ENCODE measurements around the gene NFKBIE. TPM values are rescaled to one million over a fixed set of nuclear protein-coding genes. Genes with fewer than 3 reads are reported as not detected.
A peak's percentile ranks its signal among the peaks of the same experiment; 100 is the strongest.

The NFKBIE gene
- total RNA-seq, 2 donors from 2014 or later: 20.8 to 34.4 TPM

DNA sequence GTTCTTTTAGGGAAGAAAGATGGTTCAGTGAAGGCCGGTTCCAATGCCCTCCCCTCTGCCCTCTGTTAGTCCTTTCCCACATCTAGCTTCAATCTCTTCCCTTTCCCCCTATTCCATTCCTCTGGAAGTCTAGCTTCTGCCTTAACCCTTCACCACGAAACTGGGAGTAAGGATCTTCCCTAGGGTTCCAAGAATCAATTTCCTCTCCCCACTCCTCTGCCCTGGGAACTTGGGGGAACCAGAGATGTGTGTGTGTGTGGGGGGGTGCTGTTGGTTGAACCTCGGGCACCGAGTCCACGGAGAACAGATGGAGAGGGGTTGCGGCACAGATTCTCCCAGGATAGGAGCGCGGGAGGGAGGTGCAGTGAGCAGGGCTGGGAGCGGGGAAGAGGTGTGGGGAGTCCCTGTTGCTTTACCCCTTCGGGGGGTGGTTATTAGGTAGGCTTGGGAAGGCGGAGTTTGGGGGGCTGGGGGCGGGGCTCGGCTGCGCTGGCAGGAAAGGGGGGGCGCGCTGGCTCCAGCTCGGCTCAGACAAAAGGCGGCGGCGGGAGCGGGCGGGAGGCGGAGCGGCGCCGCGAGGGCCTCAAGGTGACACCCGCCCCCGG is 4.7 kb upstream of the NFKBIE start, which contains the start of gene TMEM151B:
Gene TMEM151B (plus strand): TSS at position 530 of the 605 bp plus-strand sequence. CDS start 293 bp downstream, outside the sequence.
- no peak for DNase-seq (ENCODE audit: low spot score)
- intact Hi-C loops (cut with DNase I): loop anchor here (2.0 to 5.0 kb wide), 2 partner anchors 37 to 69 kb away; no protein-coding TSS in a partner anchor
- Histone ChIP-seq H3K9me3 (no peaks in the 10 kb centered on the region), H3K36me3 (no peaks in the 10 kb centered on the region), H3K27ac (no peak within 1 kb of the TSS), H3K27me3 (replicated peaks; ENCODE audit: insufficient read depth) (no peaks in the 10 kb centered on the region), H3K4me3 (peak within 1 kb of the TSS; percentile 29 to 45), H3K4me1 (replicated peaks) (no peaks in the 10 kb centered on the region)
- 13% methylated on average over 27 of the region's 29 CpGs for WGBS
- TF ChIP-seq POLR2AphosphoS5 (IDR thresholded peaks at IDR 0.05): no peak
- TF ChIP-seq, protein P1, sequence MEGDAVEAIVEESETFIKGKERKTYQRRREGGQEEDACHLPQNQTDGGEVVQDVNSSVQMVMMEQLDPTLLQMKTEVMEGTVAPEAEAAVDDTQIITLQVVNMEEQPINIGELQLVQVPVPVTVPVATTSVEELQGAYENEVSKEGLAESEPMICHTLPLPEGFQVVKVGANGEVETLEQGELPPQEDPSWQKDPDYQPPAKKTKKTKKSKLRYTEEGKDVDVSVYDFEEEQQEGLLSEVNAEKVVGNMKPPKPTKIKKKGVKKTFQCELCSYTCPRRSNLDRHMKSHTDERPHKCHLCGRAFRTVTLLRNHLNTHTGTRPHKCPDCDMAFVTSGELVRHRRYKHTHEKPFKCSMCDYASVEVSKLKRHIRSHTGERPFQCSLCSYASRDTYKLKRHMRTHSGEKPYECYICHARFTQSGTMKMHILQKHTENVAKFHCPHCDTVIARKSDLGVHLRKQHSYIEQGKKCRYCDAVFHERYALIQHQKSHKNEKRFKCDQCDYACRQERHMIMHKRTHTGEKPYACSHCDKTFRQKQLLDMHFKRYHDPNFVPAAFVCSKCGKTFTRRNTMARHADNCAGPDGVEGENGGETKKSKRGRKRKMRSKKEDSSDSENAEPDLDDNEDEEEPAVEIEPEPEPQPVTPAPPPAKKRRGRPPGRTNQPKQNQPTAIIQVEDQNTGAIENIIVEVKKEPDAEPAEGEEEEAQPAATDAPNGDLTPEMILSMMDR (IDR thresholded peaks at IDR 0.05): no peak
- TF ChIP-seq POLR2A (IDR thresholded peaks at IDR 0.05): no peak

DNA sequence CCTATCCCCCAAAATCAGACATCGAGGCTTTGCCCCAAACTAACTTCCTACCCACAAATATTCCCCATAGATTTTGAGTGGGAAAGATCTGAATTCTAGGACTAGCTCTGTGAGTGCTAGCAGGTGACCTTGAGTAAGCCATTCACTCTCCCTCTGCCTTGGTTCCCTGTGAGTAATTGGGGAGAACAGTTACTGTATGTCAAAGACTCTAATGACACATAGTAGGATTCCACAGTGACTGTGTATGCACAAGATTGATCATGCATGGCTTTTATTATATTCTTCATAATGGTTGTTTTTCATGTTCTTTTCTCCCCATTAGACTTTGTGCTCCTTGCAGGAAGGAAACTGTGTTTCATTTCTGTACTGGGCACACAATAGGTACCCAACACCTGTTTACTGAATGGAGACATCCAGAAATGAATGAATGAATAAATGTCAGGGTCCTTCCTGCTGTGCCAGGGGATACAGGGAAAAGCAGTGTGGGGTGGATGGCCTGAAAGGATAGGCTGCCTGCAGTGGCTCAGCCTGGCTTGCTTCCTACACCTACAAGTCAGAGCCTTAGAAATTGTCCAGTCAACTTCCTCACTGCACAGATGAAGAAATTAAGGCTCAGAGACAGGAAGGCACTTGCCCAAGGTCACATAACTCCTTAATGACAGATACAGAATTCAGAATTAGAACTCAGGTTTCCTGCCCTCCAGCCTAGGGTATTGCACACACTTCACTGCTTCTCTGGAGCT is 4.0 kb upstream of the NFKBIE start:
- H3K9me3 ChIP-seq: no peaks in the 10 kb centered on the region
- WGBS: 81% methylated on average over 1 of the region's 1 CpG
- H3K27me3 ChIP-seq (replicated peaks; ENCODE audit: insufficient read depth): no peaks in the 10 kb centered on the region
- H3K4me1 ChIP-seq (replicated peaks): peaks cover under 1% of the 10 kb centered on the region
- H3K27ac ChIP-seq: no peak overlapping the region
- TF ChIP-seq POLR2AphosphoS5 (IDR thresholded peaks at IDR 0.05) (no peak), POLR2A (IDR thresholded peaks at IDR 0.05) (no peak)
- TF ChIP-seq, protein P1 (IDR thresholded peaks at IDR 0.05): no peak
- no peaks in the 10 kb centered on the region for H3K36me3 ChIP-seq
- intact Hi-C loops (cut with DNase I): loop anchor here (2.0 to 5.0 kb wide), 2 partner anchors 38 to 69 kb away; no protein-coding TSS in a partner anchor
- no peak overlapping the region for H3K4me3 ChIP-seq
- no peak for DNase-seq (ENCODE audit: low spot score)

- Histone ChIP-seq H3K27me3 (replicated peaks; ENCODE audit: insufficient read depth) (no peaks in the 10 kb centered on the region), H3K36me3 (no peaks in the 10 kb centered on the region), H3K9me3 (no peaks in the 10 kb centered on the region), H3K27ac (no peak overlapping the region), H3K4me1 (replicated peaks) (peaks cover 12% of the 10 kb centered on the region), H3K4me3 (no peak overlapping the region)
- DNase-seq (ENCODE audit: low spot score): peak; percentile 43
- TF ChIP-seq POLR2A (IDR thresholded peaks at IDR 0.05): no peak
- peak; percentile 35 for TF ChIP-seq POLR2AphosphoS5 (IDR thresholded peaks at IDR 0.05)
- TF ChIP-seq, protein P1 (IDR thresholded peaks at IDR 0.05): peak; percentile 83 to 88 (median 86)
- WGBS: 19% methylated on average over 5 of the region's 5 CpGs
- intact Hi-C loops (cut with DNase I): loop anchor here (2.0 to 5.0 kb wide), 2 partner anchors 39 to 71 kb away; no protein-coding TSS in a partner anchor
These were observed 2.8 kb upstream of the NFKBIE start for GRCh38 chr6:44268095-44268628.

DNA sequence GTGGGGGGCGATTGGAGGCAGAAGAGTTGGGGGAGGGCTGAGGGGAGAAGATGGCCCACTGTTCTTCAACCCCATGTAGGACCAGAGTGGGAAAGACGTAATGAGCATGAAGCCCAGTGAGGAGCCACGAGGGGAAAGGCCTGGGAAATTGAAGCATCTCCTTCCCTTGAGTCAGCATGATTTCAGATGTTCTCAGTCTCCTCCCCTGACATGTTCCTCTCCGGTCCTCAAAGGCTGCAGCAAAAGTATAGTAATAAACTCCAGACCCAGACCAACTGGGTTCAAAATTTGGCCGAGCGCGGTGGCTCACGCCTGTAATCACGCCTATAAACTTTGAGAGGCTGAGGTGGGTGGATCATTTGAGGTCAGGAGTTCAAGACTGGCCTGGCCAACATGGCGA is 1.9 kb upstream of the NFKBIE start:
- H3K27ac ChIP-seq: no peak overlapping the region
- H3K27me3 ChIP-seq (replicated peaks; ENCODE audit: insufficient read depth): no peaks in the 10 kb centered on the region
- H3K36me3 ChIP-seq: no peaks in the 10 kb centered on the region
- H3K9me3 ChIP-seq: no peaks in the 10 kb centered on the region
- peaks cover 12% of the 10 kb centered on the region for H3K4me1 ChIP-seq (replicated peaks)
- no peak overlapping the region for H3K4me3 ChIP-seq
- no peak for DNase-seq (ENCODE audit: low spot score)
- 52% methylated on average over 10 of the region's 10 CpGs for WGBS
- intact Hi-C loops (cut with DNase I): loop anchor here (5.0 kb wide), 1 partner anchor 40 kb away; no protein-coding TSS in a partner anchor
- TF ChIP-seq, protein P1 (IDR thresholded peaks at IDR 0.05): no peak
- no peak for TF ChIP-seq POLR2A (IDR thresholded peaks at IDR 0.05)
- no peak for TF ChIP-seq POLR2AphosphoS5 (IDR thresholded peaks at IDR 0.05)
